Frontal cortex (tissue), 4 donors: ENCODE measurements around the gene USF1. TPM values are rescaled to one million over a fixed set of nuclear protein-coding genes. Genes with fewer than 3 reads are reported as not detected.

Experiments
- DNase-seq, 2 donors: peaks; one replicate each; pipeline ENCODE4 v3.0.0; 2012; ENCODE audit warnings: low spot score in 2 of 2
- FAIRE-seq: peaks from 2 replicates; lab custom pipeline; 2012; peaks lifted over from hg19 to GRCh38; lab: Jason Lieb, UNC
- total RNA-seq: library from RNA; depleted of rRNA; stranded (reverse); fragments of >200 nt; gene quantifications from one replicate; pipeline ENCODE4 v1.2.3, GENCODE V29; 2014
- donor health status: control.
- donor health status: control.
- donor health status: control.

USF1 gene, protein sequence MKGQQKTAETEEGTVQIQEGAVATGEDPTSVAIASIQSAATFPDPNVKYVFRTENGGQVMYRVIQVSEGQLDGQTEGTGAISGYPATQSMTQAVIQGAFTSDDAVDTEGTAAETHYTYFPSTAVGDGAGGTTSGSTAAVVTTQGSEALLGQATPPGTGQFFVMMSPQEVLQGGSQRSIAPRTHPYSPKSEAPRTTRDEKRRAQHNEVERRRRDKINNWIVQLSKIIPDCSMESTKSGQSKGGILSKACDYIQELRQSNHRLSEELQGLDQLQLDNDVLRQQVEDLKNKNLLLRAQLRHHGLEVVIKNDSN
- 186 TPM for total RNA-seq

DNA sequence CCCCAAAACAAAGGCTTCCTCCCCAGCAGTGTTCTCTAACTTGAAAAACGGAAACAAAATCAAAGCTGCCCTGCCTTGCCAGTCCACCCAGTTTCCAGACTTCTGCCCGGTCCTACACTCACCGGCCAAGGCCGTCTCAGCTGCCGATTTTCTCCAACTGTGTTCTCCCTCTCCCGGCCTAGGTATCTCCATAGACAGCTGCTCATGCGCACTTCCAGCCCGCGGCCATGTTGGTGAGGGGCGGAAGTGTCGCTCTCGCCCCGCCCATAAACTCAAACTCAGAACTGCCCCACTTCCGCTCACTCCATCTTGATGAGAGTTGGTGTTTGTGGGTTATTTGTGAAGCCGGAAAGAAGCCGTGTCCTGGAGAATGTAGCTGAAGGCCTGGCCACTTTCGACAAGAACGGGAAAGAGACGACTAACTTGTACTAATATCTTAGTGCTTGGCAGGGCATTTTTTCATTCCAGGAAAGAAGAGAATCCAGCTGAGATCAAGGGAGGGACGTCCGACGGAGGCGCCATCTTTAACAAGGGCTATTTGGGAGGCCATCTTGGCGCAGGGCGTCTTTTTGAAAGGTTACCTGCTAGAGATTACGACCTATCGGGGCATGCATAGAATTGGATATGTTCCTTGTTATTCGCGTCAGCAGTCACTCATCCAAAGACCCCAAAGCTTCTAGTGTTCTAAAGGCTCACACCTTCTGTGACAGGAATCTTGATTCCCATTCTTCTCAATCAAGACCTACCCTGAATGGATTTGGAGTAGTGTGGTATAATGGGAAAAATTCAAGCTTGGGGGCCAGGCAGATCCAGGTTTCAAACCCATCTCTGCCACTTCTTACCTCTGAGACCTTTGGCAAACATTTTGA, at the start of gene USF1:
Gene USF1 (minus strand): TSS at position 242 of the 869 bp plus-strand sequence. CDS start 2,702 bp downstream, outside the sequence.
- DNase-seq (peak; percentile 90 to 91), FAIRE-seq (no peak)

DNA sequence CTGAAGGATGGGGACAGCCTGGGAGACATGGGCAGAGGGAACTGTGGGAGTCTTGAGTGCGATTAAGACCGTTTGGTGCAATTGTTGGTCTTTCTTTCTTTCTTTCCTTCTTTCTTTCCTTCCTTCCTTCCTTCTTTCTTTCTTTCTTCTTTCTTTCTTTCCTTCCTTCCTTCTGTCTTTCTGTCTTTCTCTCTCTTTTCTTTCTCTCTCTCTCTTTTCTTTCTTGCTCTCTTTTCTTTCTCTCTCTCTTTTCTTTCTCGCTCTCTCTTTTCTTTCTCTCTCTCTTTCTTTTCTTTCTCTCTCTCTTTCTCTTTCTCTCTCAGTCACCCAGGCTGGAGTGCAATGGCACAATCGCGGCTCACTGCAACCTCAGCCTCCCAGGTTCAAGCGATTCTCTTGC, 49.5 kb upstream of the USF1 start:
- FAIRE-seq (no peak), DNase-seq (no peak)

DNA sequence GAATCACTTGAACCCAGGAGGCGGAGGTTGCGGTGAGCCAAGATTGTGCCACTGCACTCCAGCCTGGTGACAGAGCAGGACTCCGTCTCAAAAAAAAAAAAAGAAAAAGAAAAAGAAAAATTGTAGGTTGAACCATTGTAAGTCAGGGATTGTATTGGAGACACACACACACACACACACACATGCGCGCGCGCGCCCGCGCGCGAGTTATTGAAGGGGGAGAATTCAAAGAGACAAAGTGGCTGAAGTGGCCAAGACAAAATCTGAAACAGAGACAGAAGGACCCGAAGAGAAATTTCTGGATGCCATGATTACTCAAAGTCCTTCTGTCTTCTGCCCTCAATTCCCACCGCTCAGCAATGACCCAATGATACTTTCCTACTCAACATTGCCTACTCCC, 48.7 kb upstream of the USF1 start:
- DNase-seq: no peak
- FAIRE-seq: no peak

DNA sequence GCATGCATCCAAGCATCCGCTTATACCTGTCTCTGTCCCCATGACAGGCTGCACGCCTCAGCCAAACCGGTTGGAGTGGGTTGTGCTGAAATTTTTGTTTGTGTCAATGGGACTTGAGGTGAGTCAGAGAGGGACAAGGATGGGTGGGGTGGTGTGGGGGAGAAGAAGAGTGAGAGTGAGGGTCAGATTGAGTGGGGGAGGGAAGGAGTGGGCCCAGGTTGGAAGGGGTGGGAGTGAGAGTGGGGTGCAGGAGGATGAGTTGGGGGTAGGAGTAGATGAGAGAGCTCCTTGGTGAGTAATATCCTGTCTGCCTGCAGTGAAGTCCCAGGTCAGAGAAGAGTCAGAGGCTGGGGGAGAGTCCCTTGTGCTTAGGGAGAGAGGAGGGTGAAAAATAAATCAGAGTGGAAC, 46.8 kb upstream of the USF1 start:
- FAIRE-seq (no peak), DNase-seq (no peak)

DNA sequence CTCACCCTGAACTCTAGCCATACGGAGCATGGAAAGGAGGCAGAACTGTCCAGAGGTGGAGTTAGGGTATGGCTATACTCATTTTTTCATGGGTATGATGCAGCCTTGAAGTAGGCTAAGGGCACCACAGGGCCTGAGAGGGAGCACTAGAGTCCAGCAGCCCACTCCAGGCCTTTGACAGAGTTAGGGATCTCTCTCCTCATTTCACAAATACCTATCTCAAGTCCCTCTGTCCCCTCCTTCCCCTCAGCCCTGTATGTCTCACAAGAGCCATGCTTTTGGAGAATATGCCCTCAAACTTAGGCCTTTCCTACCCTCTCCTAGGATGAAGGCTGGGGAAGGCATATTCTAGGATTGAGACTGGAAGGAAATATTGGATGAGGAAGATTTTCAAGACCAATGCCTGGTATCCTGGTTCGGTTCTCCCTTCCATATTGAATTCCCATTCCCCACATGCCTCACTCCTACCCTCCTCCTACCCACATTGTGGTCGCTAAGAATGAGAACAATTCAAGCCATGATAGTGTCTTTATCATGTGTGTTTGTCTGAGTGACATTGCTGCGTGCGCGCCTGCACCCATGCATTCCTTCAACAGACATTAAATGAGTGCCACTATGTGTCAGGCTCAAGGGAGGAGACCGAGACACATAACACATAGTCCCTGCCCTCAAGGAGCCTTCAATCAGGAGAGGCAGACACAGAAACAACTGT, 46.2 kb upstream of the USF1 start:
- DNase-seq: no peak
- no peak for FAIRE-seq

DNA sequence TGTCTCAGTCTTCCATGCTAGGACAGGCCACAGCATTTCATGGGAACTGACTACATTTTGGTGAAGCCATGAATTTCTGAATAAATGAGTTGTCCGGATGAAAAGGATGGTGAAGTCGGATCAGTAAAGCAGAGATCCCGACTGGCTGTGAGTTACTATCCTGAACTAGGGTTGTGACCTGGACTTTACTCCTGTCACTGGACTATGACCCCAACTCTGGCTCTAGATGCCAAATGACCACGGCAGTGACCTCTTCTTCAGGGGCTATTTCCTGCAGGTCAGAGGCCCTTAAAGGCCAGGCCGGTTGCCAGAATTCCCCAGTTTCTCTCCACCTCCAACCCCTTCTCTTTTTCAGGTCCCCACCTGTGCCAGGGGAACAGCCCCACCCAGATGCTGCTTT, 45.3 kb upstream of the USF1 start:
- FAIRE-seq (no peak), DNase-seq (no peak)

DNA sequence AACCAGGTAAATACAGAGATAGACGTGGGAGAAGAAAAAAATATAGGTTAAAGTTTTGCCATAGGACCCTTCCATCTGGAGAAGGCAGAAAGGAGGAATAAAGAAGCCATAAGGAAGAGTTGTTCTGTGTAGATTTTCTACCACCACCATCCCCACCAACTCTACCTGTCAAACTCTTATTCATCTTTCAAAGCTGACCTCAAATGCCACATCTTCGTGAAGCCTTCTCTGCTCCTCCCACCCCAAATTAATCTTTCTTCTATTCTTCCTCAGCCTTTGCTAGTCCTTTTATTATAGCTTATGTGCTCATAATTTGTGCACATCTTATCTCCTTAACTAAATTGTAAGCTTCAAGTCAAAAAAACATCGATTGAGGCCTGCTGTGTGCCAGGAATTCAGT, 44.8 kb upstream of the USF1 start:
- DNase-seq (no peak), FAIRE-seq (no peak)

DNA sequence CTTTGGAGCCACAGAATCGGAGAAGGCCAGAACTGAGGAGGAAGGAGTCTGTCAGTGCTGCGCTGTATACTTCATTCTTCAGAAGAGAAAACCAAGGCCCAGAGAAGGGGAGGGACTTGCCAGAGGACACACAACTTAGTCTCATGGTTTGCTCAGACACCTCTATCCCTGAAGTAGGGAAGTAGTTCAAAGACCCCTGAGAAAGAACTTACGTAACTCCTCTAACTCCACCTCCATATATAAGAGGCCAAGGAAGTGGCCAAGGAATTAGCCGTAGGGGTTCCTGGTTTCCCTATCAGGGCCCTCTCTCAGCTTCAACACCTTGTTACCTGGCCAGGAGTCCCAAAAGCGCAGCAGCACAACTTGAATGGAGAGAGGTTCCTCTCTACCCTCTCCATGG, 44.2 kb upstream of the USF1 start:
- no peak for FAIRE-seq
- no peak for DNase-seq

DNA sequence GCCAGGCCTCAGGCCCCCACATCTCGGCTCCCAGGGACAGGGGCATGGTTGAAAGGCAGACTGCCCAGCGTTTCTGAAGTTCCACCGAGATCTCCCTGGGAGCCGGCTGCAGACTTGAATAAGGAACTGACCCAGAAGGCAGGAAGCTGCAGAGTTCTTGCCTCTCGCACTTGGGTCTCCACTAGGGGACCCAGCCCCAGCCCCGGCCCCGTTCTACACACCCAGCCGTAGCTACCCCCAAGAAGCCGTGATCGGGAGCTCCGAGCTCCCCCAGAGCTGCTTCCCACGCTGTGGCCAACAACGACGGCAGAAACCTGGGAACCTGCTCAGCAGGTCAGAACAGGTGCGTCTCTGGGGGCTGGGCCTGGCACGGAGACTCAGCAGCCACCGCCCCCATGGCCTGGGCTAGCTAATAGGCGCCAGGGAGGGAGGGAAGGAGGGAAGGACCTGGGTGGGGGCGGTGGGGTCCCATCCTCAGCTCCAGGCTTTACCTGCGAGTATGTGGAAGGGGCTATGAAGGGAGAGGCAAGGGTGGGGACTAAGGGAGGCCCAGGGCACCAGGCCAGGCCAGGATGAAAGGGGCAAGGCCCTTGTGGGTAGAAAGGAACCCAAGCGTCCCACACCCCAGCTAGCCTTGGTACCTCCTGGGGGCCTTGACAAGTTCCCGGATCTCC, 43.6 kb upstream of the USF1 start, which contains the start of gene NECTIN4:
Gene NECTIN4 (minus strand): TSS at position 308 of the 674 bp plus-strand sequence. CDS start 262 bp downstream, at position 46.
- FAIRE-seq (no peak), DNase-seq (no peak)

DNA sequence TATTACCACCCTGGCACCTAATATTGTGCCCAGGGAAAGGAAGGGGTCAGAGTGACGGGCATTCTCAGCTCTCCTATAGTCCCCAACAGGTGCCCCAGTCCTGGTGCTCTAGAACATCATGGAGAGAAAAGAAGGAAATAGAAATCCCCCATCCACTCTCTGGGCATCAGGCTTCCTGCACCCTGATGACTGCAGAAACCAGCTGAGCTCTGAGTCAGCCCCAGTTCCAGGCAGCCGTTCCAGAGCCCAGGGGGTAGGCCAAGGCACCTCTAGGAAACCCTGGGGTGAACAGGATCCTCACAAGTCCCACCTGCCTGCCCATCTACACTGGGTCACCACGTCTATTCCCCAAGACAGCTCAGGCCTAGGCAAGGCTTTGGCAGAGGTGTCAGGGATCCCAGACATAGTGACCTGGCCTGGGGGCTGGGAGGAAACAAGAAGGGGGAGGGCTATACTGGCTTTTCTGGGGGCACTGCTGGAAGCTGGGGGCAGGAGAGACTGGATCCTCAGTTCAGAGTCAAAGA, 42.9 kb upstream of the USF1 start:
- FAIRE-seq (no peak), DNase-seq (no peak)

DNA sequence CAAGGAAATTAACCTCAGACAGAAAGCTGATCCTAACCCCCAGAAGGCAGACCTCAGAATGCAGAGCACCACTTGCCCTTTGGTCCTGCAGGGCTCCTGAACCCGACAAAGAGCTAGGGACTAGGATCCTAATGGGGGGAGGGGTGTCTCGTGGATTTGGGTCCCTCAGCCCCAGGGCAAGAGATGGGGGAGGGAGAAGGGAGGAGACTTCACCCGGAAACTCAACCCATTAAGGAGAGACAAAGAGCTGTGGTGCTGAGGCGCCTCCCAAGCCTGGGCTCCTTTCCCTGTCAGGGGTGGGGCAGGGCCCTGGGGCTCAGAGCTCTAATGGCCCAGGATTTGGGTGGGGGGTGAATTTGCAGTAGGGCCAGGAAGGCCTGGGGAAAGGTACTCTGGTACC, 40.7 kb upstream of the USF1 start:
- DNase-seq (no peak), FAIRE-seq (no peak)

DNA sequence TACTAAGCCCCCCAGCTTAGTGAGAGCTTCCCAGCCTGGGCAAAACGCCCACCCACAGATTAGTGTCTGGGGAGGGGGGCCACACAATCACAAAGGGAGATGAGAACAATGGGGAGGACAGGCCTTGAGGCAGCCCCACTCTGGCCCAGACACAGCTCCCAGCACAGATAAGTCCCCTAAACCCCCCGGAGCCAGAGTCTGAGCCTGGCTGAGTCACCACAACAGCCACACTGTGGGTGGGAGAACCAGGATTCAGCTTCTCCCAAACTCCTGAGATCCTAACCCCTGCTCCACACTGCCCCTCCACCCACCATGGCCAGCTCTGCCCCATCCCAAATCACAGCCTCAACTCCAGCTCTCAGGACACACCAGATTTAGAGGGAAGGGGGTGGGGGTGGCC, 39.4 kb upstream of the USF1 start:
- DNase-seq: no peak
- no peak for FAIRE-seq

DNA sequence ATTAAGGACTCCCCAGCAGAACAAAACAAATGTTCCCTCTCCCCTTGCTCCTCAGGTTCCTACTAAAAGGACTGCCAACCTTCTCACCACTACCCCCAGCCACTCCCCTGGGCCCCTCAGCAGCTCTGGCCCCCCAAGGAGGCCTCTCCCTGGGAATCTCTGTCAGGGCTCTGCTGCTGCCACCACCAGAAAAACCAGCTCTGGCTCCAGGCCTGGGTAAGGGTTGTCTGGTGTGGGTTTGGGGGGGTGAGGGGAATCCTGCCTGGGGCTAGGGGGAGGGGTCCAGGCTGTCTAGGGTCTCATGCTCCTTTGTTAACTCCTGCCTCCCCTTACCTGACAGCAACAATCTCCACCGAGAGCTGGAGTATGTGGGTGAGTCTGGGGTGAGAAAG, 38.8 kb upstream of the USF1 start:
- FAIRE-seq (no peak), DNase-seq (no peak)

DNA sequence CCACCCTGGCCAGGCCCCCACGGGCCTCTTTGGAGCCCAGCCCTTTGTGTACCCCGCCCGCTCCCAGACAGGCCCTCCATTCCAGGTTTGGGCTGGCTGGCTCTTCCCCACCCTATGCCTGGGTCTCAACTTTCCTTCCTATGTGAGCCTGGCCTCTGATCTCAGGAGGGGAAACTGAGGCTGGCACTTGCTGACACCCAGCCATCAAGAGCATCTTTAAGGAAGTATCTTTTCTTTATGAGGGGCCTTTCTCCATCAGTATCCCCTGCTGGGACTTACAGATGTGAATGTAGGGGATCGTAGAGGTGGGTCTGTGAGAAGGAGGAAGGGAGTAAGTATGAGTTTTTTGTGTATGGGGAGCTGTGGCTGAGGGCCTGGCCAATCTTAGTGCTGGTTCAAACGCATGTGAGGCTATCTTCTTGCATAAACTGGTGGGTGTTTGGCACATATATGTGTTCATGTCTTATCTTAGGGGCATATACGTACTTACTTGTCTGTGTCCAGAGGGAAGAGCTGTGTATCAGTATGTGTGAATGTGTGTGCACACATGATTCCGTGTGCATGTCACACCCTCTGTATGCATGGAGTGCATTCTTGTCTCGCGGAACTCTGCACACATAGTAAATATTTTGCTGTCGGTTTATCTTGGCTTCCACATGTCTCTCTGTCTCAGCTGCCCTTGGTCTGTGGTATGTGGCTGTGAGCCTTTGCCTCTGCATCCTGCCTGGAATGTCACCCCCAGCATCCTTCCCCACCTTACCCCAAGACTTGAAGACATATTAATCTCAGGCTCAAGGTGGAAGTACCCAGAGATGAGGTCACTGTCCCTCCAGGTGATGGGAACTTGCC, 38.2 kb upstream of the USF1 start:
- FAIRE-seq: no peak

DNA sequence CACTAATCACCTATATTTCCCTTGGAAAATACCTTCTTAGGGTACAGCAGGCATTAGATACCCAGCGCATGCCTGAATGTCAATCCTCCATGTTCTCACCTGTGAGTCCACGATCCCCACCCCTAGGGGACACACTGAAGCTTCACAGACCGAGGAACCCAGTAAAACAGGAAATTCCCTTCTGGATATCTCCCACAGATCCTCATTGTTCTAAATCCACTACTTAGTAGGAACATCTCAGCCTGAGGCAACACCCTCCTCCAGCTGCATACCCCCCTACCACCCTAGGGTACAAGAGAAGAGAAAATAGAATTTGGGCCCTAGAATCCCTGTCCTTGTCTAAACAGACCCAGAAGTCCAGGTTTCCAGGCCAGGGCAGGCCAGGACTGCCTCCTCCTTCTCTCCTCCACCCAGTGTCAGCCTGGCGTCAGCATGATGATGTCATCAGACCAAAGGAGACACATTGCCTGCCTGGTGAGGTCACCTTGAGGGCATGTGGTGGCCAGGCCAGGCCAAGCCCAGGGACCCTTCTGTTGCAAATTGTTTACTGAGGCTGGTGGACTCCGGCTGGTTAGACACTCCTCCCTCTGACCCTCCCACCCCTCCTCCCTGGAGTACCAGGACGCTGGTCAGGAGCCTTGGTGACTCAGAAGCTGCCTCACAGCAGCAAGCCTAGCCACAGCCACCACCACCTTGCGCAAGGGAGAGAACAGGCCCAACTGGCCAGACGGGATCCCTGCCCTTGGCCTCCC, 37.4 kb upstream of the USF1 start:
- FAIRE-seq: no peak
- no peak for DNase-seq

More for the DNA sequence above, 38.2 kb upstream of the USF1 start:
- DNase-seq: no peak

DNA sequence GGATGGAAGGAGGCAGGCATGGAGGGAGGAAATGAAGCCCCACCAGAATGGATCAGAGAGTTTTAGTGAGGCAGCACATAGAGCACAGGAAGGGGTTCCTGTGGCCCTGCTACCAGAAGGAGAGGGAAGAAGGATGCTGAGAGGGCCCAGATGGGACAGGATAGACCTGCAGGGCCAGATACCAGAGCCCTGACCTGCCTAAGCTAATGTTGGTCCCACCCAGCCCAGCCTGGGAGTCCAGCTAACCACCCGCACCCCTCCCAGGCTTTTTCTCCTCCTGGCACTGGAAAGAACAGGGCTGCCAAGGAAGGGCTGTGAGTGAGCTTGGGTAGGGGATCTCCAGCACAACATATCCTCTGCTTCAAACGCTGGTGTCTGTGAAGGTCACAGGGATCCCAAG, 36.7 kb upstream of the USF1 start:
- DNase-seq (no peak), FAIRE-seq (no peak)

DNA sequence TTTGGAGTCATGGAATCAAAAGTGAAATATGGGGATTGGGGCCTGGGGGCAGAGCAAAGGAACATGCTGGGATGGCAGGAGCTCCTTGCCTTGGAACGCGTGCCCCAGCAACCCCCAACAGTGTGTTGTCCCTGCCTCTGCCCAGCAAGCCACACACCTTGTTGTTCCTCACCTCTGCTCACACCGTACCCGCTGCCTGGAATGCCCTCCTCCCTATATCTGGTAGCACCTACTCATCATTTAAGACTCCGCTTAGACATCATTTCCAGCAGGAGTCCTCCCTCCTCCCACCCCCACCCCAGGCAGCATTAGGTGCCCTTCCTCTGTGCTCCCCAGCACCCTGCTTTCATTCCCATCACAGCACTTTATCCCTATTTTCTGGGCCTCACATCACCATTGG, 35.7 kb upstream of the USF1 start:
- no peak for DNase-seq
- FAIRE-seq: no peak
